ENCODE data around the gene GPS1. TPM values are rescaled to one million over a fixed set of nuclear protein-coding genes. Genes with fewer than 3 reads are reported as not detected.
A peak's percentile ranks its signal among the peaks of the same experiment; 100 is the strongest.

The GPS1 gene
- total and polyA plus RNA-seq, 4 donors = 53.9 to 66.3 (median 58.8) TPM

DNA sequence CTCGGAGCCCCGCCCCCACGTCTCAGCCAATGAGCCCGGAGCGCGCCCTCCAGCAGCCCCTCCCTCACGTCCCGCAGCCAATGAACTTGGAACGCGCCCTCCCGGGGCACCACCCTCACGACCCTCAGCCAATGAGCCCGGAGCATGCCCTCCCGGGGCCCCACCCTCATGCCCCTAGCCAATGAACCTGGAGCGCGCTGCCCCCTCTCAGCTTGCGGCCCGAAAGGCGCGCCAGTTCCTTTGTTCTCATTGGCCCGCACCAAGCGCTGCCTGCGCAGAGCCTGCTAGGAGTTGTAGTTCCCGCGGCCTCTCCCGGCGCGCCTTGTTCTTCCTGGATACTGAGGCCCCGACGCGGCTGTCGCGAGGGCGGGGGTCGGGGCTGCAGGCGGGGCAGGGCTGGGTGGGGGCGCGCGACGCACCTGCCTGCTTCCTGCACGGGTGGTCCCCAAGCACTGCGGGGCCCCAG lies 28.7 kb upstream of the GPS1 start, which contains the start of gene LRRC45:
LRRC45 (plus strand) TSS at position 325 of the 466 bp plus-strand sequence. CDS start 339 bp downstream, outside the sequence.
- Histone ChIP-seq H3K9me3 (ENCODE audit: control insufficient read depth in 4 of 4, low read length in 3 of 4) (no peaks in the 10 kb centered on the region), H3K27ac (ENCODE audit: low read depth in 1 of 2, low read length in 2 of 2) (peak within 1 kb of the TSS; percentile 60 to 61), H3K27me3 (ENCODE audit: control insufficient read depth in 4 of 4, insufficient read depth in 4 of 4, low read length in 3 of 4) (no peaks in the 10 kb centered on the region), H3K36me3 (ENCODE audit: control insufficient read depth in 4 of 4, insufficient read depth in 3 of 4, low read depth in 1 of 4, low read length in 3 of 4) (no peaks in the 10 kb centered on the region), H3K4me3 (ENCODE audit: low read depth in 1 of 3, low read length in 3 of 3) (peak within 1 kb of the TSS; percentile 64 to 80 (median 67)), H3K9ac (ENCODE audit: low read depth in 1 of 2, low read length in 2 of 2) (peak within 1 kb of the TSS; percentile 67 to 70), H3K4me1 (ENCODE audit: control insufficient read depth in 4 of 4, insufficient read depth in 4 of 4, low read length in 3 of 4) (peaks cover 18 to 68% (median 44%) of the 10 kb centered on the region in 4 donors)
- WGBS = under 1% methylated on average over 42 of the region's 42 CpGs
- TF ChIP-seq HNF4G (IDR thresholded peaks at IDR 0.05) (no peak), FOXA2 (IDR thresholded peaks at IDR 0.05) (no peak), TAF1 (conservative IDR thresholded peaks at IDR 0.05) (no peak), HNF4A (conservative IDR thresholded peaks at IDR 0.05) (peak in 1 of 2 donors; percentile 9), SP1 (IDR thresholded peaks at IDR 0.05) (peak; percentile 97), RXRA (IDR thresholded peaks at IDR 0.05) (peak; percentile 38 to 78), JUND (IDR thresholded peaks at IDR 0.05) (no peak), EGR1 (IDR thresholded peaks at IDR 0.05; ENCODE audit: low read depth in 2 of 2) (peak in 1 of 2 donors; percentile 26), FOXA1 (IDR thresholded peaks at IDR 0.05) (peak; percentile 32), GABPA (IDR thresholded peaks at IDR 0.05 in 1 of 2, conservative IDR thresholded peaks at IDR 0.05 in 1 of 2) (peak in 1 of 2 donors; percentile 49), NR2F2 (IDR thresholded peaks at IDR 0.05) (peak; percentile 45), RAD21 (IDR thresholded peaks at IDR 0.05) (no peak), YY1 (IDR thresholded peaks at IDR 0.05) (no peak)
- TF ChIP-seq, protein P1, sequence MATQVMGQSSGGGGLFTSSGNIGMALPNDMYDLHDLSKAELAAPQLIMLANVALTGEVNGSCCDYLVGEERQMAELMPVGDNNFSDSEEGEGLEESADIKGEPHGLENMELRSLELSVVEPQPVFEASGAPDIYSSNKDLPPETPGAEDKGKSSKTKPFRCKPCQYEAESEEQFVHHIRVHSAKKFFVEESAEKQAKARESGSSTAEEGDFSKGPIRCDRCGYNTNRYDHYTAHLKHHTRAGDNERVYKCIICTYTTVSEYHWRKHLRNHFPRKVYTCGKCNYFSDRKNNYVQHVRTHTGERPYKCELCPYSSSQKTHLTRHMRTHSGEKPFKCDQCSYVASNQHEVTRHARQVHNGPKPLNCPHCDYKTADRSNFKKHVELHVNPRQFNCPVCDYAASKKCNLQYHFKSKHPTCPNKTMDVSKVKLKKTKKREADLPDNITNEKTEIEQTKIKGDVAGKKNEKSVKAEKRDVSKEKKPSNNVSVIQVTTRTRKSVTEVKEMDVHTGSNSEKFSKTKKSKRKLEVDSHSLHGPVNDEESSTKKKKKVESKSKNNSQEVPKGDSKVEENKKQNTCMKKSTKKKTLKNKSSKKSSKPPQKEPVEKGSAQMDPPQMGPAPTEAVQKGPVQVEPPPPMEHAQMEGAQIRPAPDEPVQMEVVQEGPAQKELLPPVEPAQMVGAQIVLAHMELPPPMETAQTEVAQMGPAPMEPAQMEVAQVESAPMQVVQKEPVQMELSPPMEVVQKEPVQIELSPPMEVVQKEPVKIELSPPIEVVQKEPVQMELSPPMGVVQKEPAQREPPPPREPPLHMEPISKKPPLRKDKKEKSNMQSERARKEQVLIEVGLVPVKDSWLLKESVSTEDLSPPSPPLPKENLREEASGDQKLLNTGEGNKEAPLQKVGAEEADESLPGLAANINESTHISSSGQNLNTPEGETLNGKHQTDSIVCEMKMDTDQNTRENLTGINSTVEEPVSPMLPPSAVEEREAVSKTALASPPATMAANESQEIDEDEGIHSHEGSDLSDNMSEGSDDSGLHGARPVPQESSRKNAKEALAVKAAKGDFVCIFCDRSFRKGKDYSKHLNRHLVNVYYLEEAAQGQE (IDR thresholded peaks at IDR 0.05) = no peak
- TF ChIP-seq, protein P2, sequence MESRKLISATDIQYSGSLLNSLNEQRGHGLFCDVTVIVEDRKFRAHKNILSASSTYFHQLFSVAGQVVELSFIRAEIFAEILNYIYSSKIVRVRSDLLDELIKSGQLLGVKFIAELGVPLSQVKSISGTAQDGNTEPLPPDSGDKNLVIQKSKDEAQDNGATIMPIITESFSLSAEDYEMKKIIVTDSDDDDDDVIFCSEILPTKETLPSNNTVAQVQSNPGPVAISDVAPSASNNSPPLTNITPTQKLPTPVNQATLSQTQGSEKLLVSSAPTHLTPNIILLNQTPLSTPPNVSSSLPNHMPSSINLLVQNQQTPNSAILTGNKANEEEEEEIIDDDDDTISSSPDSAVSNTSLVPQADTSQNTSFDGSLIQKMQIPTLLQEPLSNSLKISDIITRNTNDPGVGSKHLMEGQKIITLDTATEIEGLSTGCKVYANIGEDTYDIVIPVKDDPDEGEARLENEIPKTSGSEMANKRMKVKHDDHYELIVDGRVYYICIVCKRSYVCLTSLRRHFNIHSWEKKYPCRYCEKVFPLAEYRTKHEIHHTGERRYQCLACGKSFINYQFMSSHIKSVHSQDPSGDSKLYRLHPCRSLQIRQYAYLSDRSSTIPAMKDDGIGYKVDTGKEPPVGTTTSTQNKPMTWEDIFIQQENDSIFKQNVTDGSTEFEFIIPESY (IDR thresholded peaks at IDR 0.05) = no peak
- TF ChIP-seq, protein P3, sequence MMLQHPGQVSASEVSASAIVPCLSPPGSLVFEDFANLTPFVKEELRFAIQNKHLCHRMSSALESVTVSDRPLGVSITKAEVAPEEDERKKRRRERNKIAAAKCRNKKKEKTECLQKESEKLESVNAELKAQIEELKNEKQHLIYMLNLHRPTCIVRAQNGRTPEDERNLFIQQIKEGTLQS (IDR thresholded peaks at IDR 0.05) = no peak
- TF ChIP-seq, protein P4, sequence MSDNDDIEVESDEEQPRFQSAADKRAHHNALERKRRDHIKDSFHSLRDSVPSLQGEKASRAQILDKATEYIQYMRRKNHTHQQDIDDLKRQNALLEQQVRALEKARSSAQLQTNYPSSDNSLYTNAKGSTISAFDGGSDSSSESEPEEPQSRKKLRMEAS (IDR thresholded peaks at IDR 0.05) = no peak
- DNase-seq (ENCODE audit: low spot score) = peak; percentile 100

Measured in liver (tissue), 9 donors.